Measurements from ENCODE around the gene STPG2. TPM values are rescaled to one million over a fixed set of nuclear protein-coding genes. Genes with fewer than 3 reads are reported as not detected.

STPG2 gene
- total and polyA plus RNA-seq, 2 donors (not counting 3 experiments of a cell fraction or from before 2014, with no cell fraction given) = not detected

DNA sequence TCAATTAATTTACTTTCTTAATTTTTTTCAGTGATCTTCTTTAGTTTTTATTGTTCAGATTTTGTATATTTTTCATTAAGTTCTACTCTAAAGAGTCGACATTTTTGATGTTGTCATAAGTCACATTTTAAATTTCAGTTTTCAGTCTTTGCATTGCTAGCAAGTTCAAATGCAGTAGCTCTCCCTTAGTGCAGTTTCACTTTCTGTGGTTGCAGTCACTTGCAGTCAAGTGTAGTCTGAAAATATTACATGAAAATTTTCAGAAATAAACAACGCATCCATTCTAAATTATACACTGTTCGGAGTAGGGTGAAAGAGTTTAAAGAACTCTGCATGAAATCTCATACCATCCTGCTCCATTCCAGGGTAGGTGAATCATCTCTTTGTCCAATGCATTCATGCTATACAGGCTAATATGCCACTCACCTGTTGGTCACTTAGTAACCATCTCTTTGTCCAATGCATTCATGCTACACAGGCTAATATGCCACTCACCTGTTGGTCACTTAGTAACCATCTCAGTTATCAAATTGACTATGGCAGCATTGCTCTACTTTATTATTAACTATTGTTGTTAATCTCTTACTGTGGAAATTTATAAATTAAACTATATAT lies 356.9 kb downstream of the STPG2 start:
- ChIA-PET CTCF (interaction anchor here (0.7 kb wide), 1 partner anchor 494 kb away, joined by 3 read pairs; no protein-coding TSS in a partner anchor), POLR2A (no interaction called here)
- dilution Hi-C loops (cut with MboI; ENCODE audit: extremely low pct_ligation_motif_present, low sequenced_read_pairs) (no loop called here), intact Hi-C loops (cut with micrococcal nuclease) (no loop called here)
- H3K9me1 ChIP-seq (replicated peaks; ENCODE audit: control insufficient read depth, extremely low read depth, insufficient read depth, low read length) = no peaks in the 10 kb centered on the region
- no peaks in the 10 kb centered on the region for H4K20me1 ChIP-seq (replicated peaks; ENCODE audit: control insufficient read depth, extremely low read depth, insufficient read depth, low read length)
- H3K79me2 ChIP-seq (ENCODE audit: control insufficient read depth, insufficient read depth, low read length) = no peaks in the 10 kb centered on the region
- TF ChIP-seq JUN (IDR thresholded peaks at IDR 0.05; ENCODE audit: borderline replicate concordance, insufficient read depth, insufficient read length, low read depth) (no peak), POLR2AphosphoS5 (IDR thresholded peaks at IDR 0.05; ENCODE audit: insufficient read depth, low read depth, low read length) (no peak), CTCF (IDR thresholded peaks at IDR 0.05; ENCODE audit: extremely low read depth in 1 of 2, insufficient read depth in 1 of 2, low read depth in 1 of 2, low read length in 2 of 2) (no peak), EZH2 (IDR thresholded peaks at IDR 0.05; ENCODE audit: borderline replicate concordance, low read depth, low read length, severe bottlenecking) (no peak), FOS (IDR thresholded peaks at IDR 0.05; ENCODE audit: borderline replicate concordance, insufficient read depth, low read length) (no peak), MYC (IDR thresholded peaks at IDR 0.05; ENCODE audit: low read depth, low read length) (no peak), GATA2 (IDR thresholded peaks at IDR 0.05; ENCODE audit: insufficient read depth, insufficient read length, low read depth, low read length) (no peak), POLR2A (IDR thresholded peaks at IDR 0.05; ENCODE audit: low read depth, low read length) (no peak)
- TF ChIP-seq, protein P1, sequence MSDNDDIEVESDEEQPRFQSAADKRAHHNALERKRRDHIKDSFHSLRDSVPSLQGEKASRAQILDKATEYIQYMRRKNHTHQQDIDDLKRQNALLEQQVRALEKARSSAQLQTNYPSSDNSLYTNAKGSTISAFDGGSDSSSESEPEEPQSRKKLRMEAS (IDR thresholded peaks at IDR 0.05; ENCODE audit: insufficient read depth, insufficient read length) = no peak
- H3K36me3 ChIP-seq (ENCODE audit: control insufficient read depth in 2 of 2, extremely low read depth in 1 of 2, insufficient read depth in 2 of 2, low read length in 2 of 2) = no peaks in the 10 kb centered on the region
- no peaks in the 10 kb centered on the region for H3K4me1 ChIP-seq (ENCODE audit: control insufficient read depth, extremely low read depth, insufficient read depth, low read length)
- DNase-seq (ENCODE audit: low read depth, low spot score) = no peak
- no TSS peak for BruUV-seq (replicated peaks)
- H3K9me3 ChIP-seq (replicated peaks; ENCODE audit: control insufficient read depth, insufficient read depth, low read length) = no peaks in the 10 kb centered on the region
- no peaks in the 10 kb centered on the region for H3K27me3 ChIP-seq (ENCODE audit: control insufficient read depth in 2 of 2, insufficient read depth in 2 of 2, low read length in 2 of 2)
- H2AFZ ChIP-seq (ENCODE audit: low read depth, low read length) = no peak overlapping the region
- no peak overlapping the region for H3K4me2 ChIP-seq (ENCODE audit: insufficient read depth, low read length)
- FAIRE-seq = no peak
- H3K4me3 ChIP-seq (replicated peaks in 1 of 3; ENCODE audit: insufficient read depth in 1 of 3, low read depth in 1 of 3, low read length in 3 of 3) = no peak overlapping the region
- no peak overlapping the region for H3K27ac ChIP-seq (ENCODE audit: insufficient read depth, low read depth, low read length)
- no peak overlapping the region for H3K9ac ChIP-seq (replicated peaks; ENCODE audit: extremely low read depth, insufficient read depth, low read length)

All from endothelial cell of umbilical vein (primary cell).